ENCODE measurements around the gene SYT2.

GRCh38 chr1:202639500-202639899 is 70.8 kb downstream of the SYT2 start:
- TF ChIP-seq CTCF (conservative IDR thresholded peaks at IDR 0.05; ENCODE audit: low read depth, low read length) (no peak), EZH2 (IDR thresholded peaks at IDR 0.05; ENCODE audit: low read length, unreplicated experiment) (no peak)

All from PC-3 (cell line).